SU-DHL-6 (cell line): ENCODE data around the gene HELLS.

ENCODE experiments used
- H2AFZ ChIP-seq: fragments of 200-600 bp; sonication (generic); 2 replicates; pipeline ENCODE4 v1.6.1; 2014; ENCODE audit warnings: low read depth, mild to moderate bottlenecking, moderate library complexity, mixed read lengths, antibody characterized with exemption, low read length; ENCODE audit not compliant: severe bottlenecking
- H3F3A ChIP-seq: fragments of 200-600 bp; shearing (Covaris generic); 2 replicates; pipeline ENCODE4 v1.6.0; 2016; ENCODE audit warnings: antibody characterized with exemption, mild to moderate bottlenecking; ENCODE audit not compliant: insufficient read depth
- H3K27ac ChIP-seq: fragments of 200-600 bp; sonication (generic); 2 replicates; pipeline ENCODE4 v1.5.1; 2016; ENCODE audit warnings: low read depth, mild to moderate bottlenecking, low read length, moderate library complexity, mixed read lengths
- H3K27me3 ChIP-seq: fragments of 200-600 bp; sonication (generic), shearing (Covaris generic); 2 replicates; pipeline ENCODE4 v1.6.0; 2014; ENCODE audit warnings: mild to moderate bottlenecking, low read length
- H3K36me3 ChIP-seq: fragments of 200-600 bp; sonication (generic); 2 replicates; pipeline ENCODE4 v1.6.1; 2014; ENCODE audit warnings: mild to moderate bottlenecking, low read length, mixed read lengths
- H3K4me2 ChIP-seq: fragments of 300-600, 200-600 bp; shearing (Covaris generic), sonication (generic); 2 replicates; pipeline ENCODE4 v1.6.0; 2014; ENCODE audit warnings: low read length, low read depth, mild to moderate bottlenecking; ENCODE audit not compliant: poor library complexity, severe bottlenecking
- H3K4me3 ChIP-seq: fragments of 200-600 bp; sonication (generic); 2 replicates; pipeline ENCODE4 v1.5.1; 2014; ENCODE audit warnings: antibody characterized with exemption, low read length, mild to moderate bottlenecking, mixed read lengths; ENCODE audit not compliant: insufficient read depth, poor library complexity, severe bottlenecking
- H3K79me2 ChIP-seq: fragments of 200-600 bp; sonication (generic); 2 replicates; pipeline ENCODE4 v1.6.1; 2014; ENCODE audit warnings: mild to moderate bottlenecking, low read length, moderate library complexity; ENCODE audit not compliant: insufficient read depth
- H3K9ac ChIP-seq: fragments of 200-600 bp; sonication (generic); 2 replicates; pipeline ENCODE4 v1.7.0; 2014; ENCODE audit warnings: mild to moderate bottlenecking, low read length
- H3K9me2 ChIP-seq: fragments of 200-600 bp; sonication (generic); replicated peaks from 2 replicates; pipeline ENCODE4 v1.6.1; 2014; ENCODE audit warnings: low read length; ENCODE audit not compliant: insufficient read depth
- H3K9me3 ChIP-seq: fragments of 200-600 bp; sonication (generic); 2 replicates; pipeline ENCODE4 v1.6.1; 2014; ENCODE audit warnings: low read length, mixed read lengths; ENCODE audit not compliant: insufficient read depth
- H4K20me1 ChIP-seq: fragments of 200-600 bp; sonication (generic); 2 replicates; pipeline ENCODE4 v1.6.1; 2014; ENCODE audit warnings: low read depth, mild to moderate bottlenecking, antibody characterized with exemption, low read length, moderate library complexity, mixed read lengths
- EZH2phosphoT487 ChIP-seq: fragments of 200-600 bp; sonication (generic), shearing (Covaris generic); conservative IDR thresholded peaks from 2 replicates; pipeline ENCODE4 v1.6.1; 2018; ENCODE audit warnings: mild to moderate bottlenecking, antibody characterized with exemption, low read length, moderate library complexity, mixed read lengths
- TF ChIP-seq, protein P1 (sequence below): fragments of 200-600 bp; sonication (generic); IDR thresholded peaks from one replicate; pipeline ENCODE4 v1.5.1; 2017; ENCODE audit warnings: antibody characterized with exemption, mild to moderate bottlenecking, low read length, moderate library complexity; ENCODE audit not compliant: insufficient read depth, poor library complexity, severe bottlenecking

HELLS gene

DNA sequence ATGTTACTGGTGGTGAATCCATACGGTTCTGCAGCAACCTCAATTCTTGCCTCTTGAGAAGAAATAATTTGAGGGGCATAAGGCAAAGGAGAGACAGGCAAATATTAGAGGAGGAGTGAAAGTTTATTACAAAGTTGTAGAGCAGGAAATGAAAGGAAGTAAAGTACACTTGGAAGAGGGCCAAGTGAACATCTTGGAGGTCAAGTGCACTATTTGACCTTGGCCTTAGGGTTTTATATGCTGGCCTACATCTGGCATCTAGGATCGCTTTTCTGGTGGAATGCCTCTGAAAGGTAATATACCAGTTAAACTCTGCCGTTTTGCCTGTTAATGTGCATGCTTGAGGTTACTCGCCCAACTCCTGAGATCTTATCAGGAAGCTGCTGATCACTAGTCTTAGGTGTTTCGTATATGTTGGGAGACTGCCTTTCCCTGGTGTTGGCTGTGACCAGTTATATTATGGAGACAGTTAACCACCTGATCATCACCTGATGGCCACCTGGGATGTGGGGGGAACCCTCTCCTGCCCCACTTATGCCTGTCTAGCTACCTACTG, 71.9 kb downstream of the HELLS start:
- H3K4me3 ChIP-seq, result no peak overlapping the region
- TF ChIP-seq EZH2phosphoT487, result no peak
- no peak overlapping the region for H3K27ac ChIP-seq
- H3F3A ChIP-seq, result no peaks in the 10 kb centered on the region; the same call in 1 of the 2 replicates
- H3K9me3 ChIP-seq, result no peaks in the 10 kb centered on the region
- no peaks in the 10 kb centered on the region for H3K9me2 ChIP-seq
- no peak overlapping the region for H3K4me2 ChIP-seq
- H3K9ac ChIP-seq, result no peak overlapping the region
- no peaks in the 10 kb centered on the region for H3K36me3 ChIP-seq
- H4K20me1 ChIP-seq, result no peaks in the 10 kb centered on the region
- no peak overlapping the region for H2AFZ ChIP-seq
- H3K27me3 ChIP-seq, result no peaks in the 10 kb centered on the region
- H3K79me2 ChIP-seq, result no peaks in the 10 kb centered on the region

DNA sequence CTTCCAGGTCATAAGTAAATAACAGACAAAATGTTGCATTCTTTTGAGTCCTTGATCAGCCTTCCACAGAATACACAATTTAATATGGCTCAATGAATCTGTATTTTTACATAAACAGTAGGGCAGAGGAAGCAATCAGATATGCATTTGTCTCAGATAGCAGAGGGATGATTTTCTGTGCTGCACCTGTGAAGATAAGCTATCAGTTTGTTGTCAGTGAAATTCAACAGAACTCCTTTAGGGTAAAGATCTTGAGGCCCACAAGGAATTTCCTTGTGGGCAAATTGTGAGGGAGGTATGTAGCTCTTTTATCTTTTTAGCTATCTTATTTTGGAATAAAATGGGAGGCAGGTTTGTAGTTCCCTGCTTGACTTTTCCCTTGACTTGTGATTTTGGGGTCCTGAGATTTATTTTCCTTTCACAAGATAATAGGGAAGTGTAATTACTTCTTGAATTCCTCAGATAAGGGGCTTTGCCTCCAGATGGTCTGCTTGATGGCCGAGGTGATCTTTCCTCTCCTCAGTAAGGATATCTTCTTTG, 77.1 kb downstream of the HELLS start:
- Histone ChIP-seq H2AFZ (no peak overlapping the region), H3K36me3 (no peaks in the 10 kb centered on the region), H3K27ac (no peak overlapping the region), H3K4me3 (no peak overlapping the region), H3F3A (no peaks in the 10 kb centered on the region), H3K27me3 (no peaks in the 10 kb centered on the region), H4K20me1 (no peaks in the 10 kb centered on the region), H3K4me2 (no peak overlapping the region), H3K79me2 (no peaks in the 10 kb centered on the region), H3K9me2 (no peaks in the 10 kb centered on the region), H3K9me3 (no peaks in the 10 kb centered on the region), H3K9ac (no peak overlapping the region)
- TF ChIP-seq, protein P1, sequence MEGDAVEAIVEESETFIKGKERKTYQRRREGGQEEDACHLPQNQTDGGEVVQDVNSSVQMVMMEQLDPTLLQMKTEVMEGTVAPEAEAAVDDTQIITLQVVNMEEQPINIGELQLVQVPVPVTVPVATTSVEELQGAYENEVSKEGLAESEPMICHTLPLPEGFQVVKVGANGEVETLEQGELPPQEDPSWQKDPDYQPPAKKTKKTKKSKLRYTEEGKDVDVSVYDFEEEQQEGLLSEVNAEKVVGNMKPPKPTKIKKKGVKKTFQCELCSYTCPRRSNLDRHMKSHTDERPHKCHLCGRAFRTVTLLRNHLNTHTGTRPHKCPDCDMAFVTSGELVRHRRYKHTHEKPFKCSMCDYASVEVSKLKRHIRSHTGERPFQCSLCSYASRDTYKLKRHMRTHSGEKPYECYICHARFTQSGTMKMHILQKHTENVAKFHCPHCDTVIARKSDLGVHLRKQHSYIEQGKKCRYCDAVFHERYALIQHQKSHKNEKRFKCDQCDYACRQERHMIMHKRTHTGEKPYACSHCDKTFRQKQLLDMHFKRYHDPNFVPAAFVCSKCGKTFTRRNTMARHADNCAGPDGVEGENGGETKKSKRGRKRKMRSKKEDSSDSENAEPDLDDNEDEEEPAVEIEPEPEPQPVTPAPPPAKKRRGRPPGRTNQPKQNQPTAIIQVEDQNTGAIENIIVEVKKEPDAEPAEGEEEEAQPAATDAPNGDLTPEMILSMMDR, result no peak
- no peak for TF ChIP-seq EZH2phosphoT487

DNA sequence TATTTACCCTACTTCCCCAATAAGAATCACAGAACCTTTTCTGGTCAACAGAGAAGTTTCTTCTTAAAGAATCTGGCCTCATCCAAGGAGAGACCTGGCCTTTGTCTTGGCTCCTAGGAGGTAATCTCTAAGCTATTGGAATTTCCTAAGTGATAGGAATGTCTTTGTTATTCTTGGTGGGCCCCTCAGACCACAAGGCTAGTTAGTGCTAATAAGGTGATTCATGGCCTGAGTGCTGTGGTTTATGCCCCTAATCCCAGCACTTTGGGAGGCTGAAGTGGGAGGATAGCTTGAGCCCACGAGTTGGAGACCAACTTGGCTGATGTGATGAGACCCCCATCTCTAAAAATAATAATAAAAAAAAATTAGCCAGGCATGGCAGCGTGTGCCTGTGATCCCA, 78.0 kb downstream of the HELLS start:
- TF ChIP-seq, protein P1, result no peak
- no peak for TF ChIP-seq EZH2phosphoT487
- no peak overlapping the region for H3K27ac ChIP-seq
- no peaks in the 10 kb centered on the region for H3K9me2 ChIP-seq
- H3K27me3 ChIP-seq, result no peaks in the 10 kb centered on the region
- H3F3A ChIP-seq, result no peaks in the 10 kb centered on the region
- no peak overlapping the region for H3K4me2 ChIP-seq
- no peak overlapping the region for H3K4me3 ChIP-seq
- no peak overlapping the region for H3K9ac ChIP-seq
- no peak overlapping the region for H2AFZ ChIP-seq
- no peaks in the 10 kb centered on the region for H3K9me3 ChIP-seq
- H3K79me2 ChIP-seq, result no peaks in the 10 kb centered on the region
- H4K20me1 ChIP-seq, result no peaks in the 10 kb centered on the region
- no peaks in the 10 kb centered on the region for H3K36me3 ChIP-seq

DNA sequence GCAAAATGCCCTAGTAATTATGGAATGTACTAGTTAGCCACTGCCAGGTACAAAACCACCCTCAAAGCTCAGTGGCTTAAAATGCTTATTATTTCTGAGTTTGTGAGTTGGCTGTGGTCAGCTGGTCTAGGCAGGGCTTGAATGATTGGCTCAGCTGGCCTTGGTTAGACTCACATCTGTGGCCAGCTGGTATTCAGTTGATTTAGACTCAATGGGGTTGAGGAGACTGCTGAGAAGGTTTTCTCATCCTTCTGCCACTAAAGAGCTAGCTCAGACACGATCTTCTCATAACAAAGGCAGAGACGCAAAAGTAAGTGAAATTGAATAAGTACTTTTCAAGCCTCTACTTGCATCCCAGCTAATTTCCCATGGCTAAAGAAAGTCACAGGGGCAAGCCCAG, 80.9 kb downstream of the HELLS start:
- H3K36me3 ChIP-seq, result no peaks in the 10 kb centered on the region
- H2AFZ ChIP-seq, result no peak overlapping the region
- no peak overlapping the region for H3K4me2 ChIP-seq

More for the DNA sequence above, 80.9 kb downstream of the HELLS start:
- Histone ChIP-seq H3F3A (no peaks in the 10 kb centered on the region), H3K79me2 (no peaks in the 10 kb centered on the region), H3K27ac (no peak overlapping the region), H3K9me3 (no peaks in the 10 kb centered on the region), H4K20me1 (no peaks in the 10 kb centered on the region), H3K27me3 (no peaks in the 10 kb centered on the region), H3K9ac (no peak overlapping the region), H3K9me2 (no peaks in the 10 kb centered on the region), H3K4me3 (no peak overlapping the region)
- TF ChIP-seq, protein P1, result no peak
- no peak for TF ChIP-seq EZH2phosphoT487
